ENCODE data around the gene RBM42. TPM values are rescaled to one million over a fixed set of nuclear protein-coding genes. Genes with fewer than 3 reads are reported as not detected.

Gene RBM42
- total and polyA plus RNA-seq, 2 of the 13 experiments (the other 11 are each of a cell fraction or from before 2014, with no cell fraction given), result 27.2 to 55.3 TPM

DNA sequence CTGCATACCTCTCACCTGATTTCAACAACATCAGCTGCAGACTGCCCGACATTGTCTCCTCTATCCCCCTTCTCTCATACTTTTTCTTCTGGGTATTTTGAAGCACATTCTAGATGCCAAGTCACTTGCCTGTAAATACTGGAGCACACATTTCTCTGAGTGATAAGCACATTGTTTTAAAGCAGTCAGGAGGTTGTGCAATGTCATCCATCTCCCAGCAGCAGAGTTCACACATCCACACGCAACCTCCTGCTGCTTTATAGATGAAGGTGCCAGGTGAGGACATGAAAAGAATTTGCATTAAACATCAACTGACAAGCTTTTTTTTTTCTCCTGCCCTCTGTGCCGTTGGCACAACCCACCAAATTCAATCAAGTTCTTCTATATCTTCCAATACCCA lies 43.0 kb downstream of the RBM42 start (continued):
- TF ChIP-seq ZNF350 (CRISPR knock-in tag; IDR thresholded peaks at IDR 0.05; ENCODE audit: borderline replicate concordance, low read depth) (no peak), ZNF256 (CRISPR knock-in tag; conservative IDR thresholded peaks at IDR 0.05) (no peak), EEA1 (CRISPR knock-in tag; IDR thresholded peaks at IDR 0.05; ENCODE audit: borderline replicate concordance) (no peak), NFIB (CRISPR knock-in tag; IDR thresholded peaks at IDR 0.05; ENCODE audit: borderline replicate concordance) (no peak), ZNF576 (CRISPR knock-in tag; IDR thresholded peaks at IDR 0.05) (no peak), PRDM15 (CRISPR knock-in tag; IDR thresholded peaks at IDR 0.05) (no peak), ARNTL (CRISPR knock-in tag; IDR thresholded peaks at IDR 0.05) (no peak), KMT2A (CRISPR knock-in tag; IDR thresholded peaks at IDR 0.05) (no peak), TARDBP (CRISPR knock-in tag; IDR thresholded peaks at IDR 0.05) (no peak), GZF1 (CRISPR knock-in tag; IDR thresholded peaks at IDR 0.05) (no peak), KDM5A (IDR thresholded peaks at IDR 0.05; ENCODE audit: borderline replicate concordance, low read length) (no peak), TFE3 (CRISPR knock-in tag; IDR thresholded peaks at IDR 0.05) (0 out of 2 replicates have a peak, but pooled peaks have one; percentile 30), BORCS8-MEF2B (CRISPR knock-in tag; IDR thresholded peaks at IDR 0.05) (no peak), ZNF337 (CRISPR knock-in tag; IDR thresholded peaks at IDR 0.05; ENCODE audit: borderline replicate concordance, low read depth) (no peak), IRF2 (CRISPR knock-in tag; IDR thresholded peaks at IDR 0.05) (no peak), SOX6 (IDR thresholded peaks at IDR 0.05) (no peak), SOX6 (CRISPR knock-in tag; IDR thresholded peaks at IDR 0.05) (peak; percentile 76), HHEX (CRISPR knock-in tag; IDR thresholded peaks at IDR 0.05) (no peak)
- TF ChIP-seq, protein P1, sequence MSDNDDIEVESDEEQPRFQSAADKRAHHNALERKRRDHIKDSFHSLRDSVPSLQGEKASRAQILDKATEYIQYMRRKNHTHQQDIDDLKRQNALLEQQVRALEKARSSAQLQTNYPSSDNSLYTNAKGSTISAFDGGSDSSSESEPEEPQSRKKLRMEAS (IDR thresholded peaks at IDR 0.05), result peak; percentile 56
- TF ChIP-seq, protein P2, sequence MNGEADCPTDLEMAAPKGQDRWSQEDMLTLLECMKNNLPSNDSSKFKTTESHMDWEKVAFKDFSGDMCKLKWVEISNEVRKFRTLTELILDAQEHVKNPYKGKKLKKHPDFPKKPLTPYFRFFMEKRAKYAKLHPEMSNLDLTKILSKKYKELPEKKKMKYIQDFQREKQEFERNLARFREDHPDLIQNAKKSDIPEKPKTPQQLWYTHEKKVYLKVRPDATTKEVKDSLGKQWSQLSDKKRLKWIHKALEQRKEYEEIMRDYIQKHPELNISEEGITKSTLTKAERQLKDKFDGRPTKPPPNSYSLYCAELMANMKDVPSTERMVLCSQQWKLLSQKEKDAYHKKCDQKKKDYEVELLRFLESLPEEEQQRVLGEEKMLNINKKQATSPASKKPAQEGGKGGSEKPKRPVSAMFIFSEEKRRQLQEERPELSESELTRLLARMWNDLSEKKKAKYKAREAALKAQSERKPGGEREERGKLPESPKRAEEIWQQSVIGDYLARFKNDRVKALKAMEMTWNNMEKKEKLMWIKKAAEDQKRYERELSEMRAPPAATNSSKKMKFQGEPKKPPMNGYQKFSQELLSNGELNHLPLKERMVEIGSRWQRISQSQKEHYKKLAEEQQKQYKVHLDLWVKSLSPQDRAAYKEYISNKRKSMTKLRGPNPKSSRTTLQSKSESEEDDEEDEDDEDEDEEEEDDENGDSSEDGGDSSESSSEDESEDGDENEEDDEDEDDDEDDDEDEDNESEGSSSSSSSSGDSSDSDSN (CRISPR knock-in tag; IDR thresholded peaks at IDR 0.05), result no peak
- TF ChIP-seq, protein P3, sequence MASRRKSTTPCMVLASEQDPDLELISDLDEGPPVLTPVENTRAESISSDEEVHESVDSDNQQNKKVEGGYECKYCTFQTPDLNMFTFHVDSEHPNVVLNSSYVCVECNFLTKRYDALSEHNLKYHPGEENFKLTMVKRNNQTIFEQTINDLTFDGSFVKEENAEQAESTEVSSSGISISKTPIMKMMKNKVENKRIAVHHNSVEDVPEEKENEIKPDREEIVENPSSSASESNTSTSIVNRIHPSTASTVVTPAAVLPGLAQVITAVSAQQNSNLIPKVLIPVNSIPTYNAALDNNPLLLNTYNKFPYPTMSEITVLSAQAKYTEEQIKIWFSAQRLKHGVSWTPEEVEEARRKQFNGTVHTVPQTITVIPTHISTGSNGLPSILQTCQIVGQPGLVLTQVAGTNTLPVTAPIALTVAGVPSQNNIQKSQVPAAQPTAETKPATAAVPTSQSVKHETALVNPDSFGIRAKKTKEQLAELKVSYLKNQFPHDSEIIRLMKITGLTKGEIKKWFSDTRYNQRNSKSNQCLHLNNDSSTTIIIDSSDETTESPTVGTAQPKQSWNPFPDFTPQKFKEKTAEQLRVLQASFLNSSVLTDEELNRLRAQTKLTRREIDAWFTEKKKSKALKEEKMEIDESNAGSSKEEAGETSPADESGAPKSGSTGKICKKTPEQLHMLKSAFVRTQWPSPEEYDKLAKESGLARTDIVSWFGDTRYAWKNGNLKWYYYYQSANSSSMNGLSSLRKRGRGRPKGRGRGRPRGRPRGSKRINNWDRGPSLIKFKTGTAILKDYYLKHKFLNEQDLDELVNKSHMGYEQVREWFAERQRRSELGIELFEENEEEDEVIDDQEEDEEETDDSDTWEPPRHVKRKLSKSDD (CRISPR knock-in tag; IDR thresholded peaks at IDR 0.05; ENCODE audit: low read depth), result no peak
